Activated T-helper 9 cell treated with anti-CD3 and anti-CD28 coated beads, Interleukin-2, amount 50 U/mL, for 16 hours (primary cell): ENCODE results near the gene HSD17B12.

Experiments
- DNase-seq: peaks from one replicate; pipeline ENCODE4 v3.0.0-alpha.2; 2020; ENCODE audit warnings: low read depth

Gene HSD17B12

GRCh38 chr11:43871051-43871450 is 190.5 kb downstream of the HSD17B12 start:
- DNase-seq = no peak

GRCh38 chr11:43872995-43873394 is 192.5 kb downstream of the HSD17B12 start:
- DNase-seq = no peak

- no peak for DNase-seq
These were observed 193.5 kb downstream of the HSD17B12 start for GRCh38 chr11:43874078-43874477.

GRCh38 chr11:43874738-43875137 is 194.2 kb downstream of the HSD17B12 start:
- DNase-seq = no peak

GRCh38 chr11:43879789-43880639 is 199.5 kb downstream of the HSD17B12 start:
- no peak for DNase-seq

- DNase-seq = peak; percentile 86
These were observed 200.2 kb downstream of the HSD17B12 start, which contains the start of gene ALKBH3 for GRCh38 chr11:43880640-43881159. Gene ALKBH3, plus strand, starts transcription at chr11:43880831. Its CDS starts 1,822 bp downstream, at chr11:43882653.

- no peak for DNase-seq
These were observed 212.3 kb downstream of the HSD17B12 start for GRCh38 chr11:43892851-43893250.

- DNase-seq = no peak
These were observed 214.0 kb downstream of the HSD17B12 start for GRCh38 chr11:43894546-43894945.

- DNase-seq = no peak
These were observed 215.1 kb downstream of the HSD17B12 start for GRCh38 chr11:43895601-43896000.

GRCh38 chr11:43898574-43898973 is 218.0 kb downstream of the HSD17B12 start:
- DNase-seq = no peak

- DNase-seq = no peak
These were observed 218.6 kb downstream of the HSD17B12 start for GRCh38 chr11:43899094-43899493.

GRCh38 chr11:43901551-43901950 is 221.0 kb downstream of the HSD17B12 start:
- DNase-seq = no peak

GRCh38 chr11:43903078-43903477 is 222.5 kb downstream of the HSD17B12 start:
- DNase-seq = no peak

GRCh38 chr11:43903969-43904368 is 223.4 kb downstream of the HSD17B12 start:
- DNase-seq = no peak

GRCh38 chr11:43904742-43905535 is 224.4 kb downstream of the HSD17B12 start:
- no peak for DNase-seq

GRCh38 chr11:43905813-43906241 is 225.3 kb downstream of the HSD17B12 start:
- no peak for DNase-seq
